K562 (cell line): ENCODE measurements around the gene SART3. TPM values are rescaled to one million over a fixed set of nuclear protein-coding genes. Genes with fewer than 3 reads are reported as not detected.

Source experiments
- ATF2 ChIP-seq: sonication (generic); formaldehyde crosslinking; IDR thresholded peaks from 2 replicates; pipeline ENCODE4 v1.8.1; 2022; ENCODE audit warnings: missing genetic modification reagents
- CCAR2 ChIP-seq: fragments of 200-400 bp; formaldehyde crosslinking; IDR thresholded peaks from 2 replicates; pipeline ENCODE4 v1.6.1; 2017; ENCODE audit warnings: mild to moderate bottlenecking, low read depth, low read length
- ELK3 ChIP-seq: fragments of 450-650 bp; formaldehyde crosslinking; IDR thresholded peaks from 2 replicates; pipeline ENCODE4 v1.4.0; 2020; ENCODE audit warnings: mild to moderate bottlenecking
- IFI16 ChIP-seq: fragments of 250-450 bp; sonication (Bioruptor Pico); IDR thresholded peaks from 2 replicates; pipeline ENCODE4 v2.1.2; 2022; ENCODE audit warnings: mild to moderate bottlenecking, inconsistent platforms
- MEIS2 ChIP-seq: fragments of 450-650 bp; IDR thresholded peaks from 2 replicates; pipeline ENCODE4 v1.6.1; 2014; ENCODE audit warnings: mild to moderate bottlenecking; ENCODE audit not compliant: partially characterized antibody
- NELFE ChIP-seq: IDR thresholded peaks from 2 replicates; pipeline ENCODE4 v1.6.1; 2011; ENCODE audit warnings: mild to moderate bottlenecking; ENCODE audit not compliant: insufficient read depth, insufficient read length
- PHF8 ChIP-seq: fragments of 200-600 bp; sonication (generic); IDR thresholded peaks from 2 replicates; pipeline ENCODE4 v1.6.1; 2012; ENCODE audit warnings: mixed run types, mild to moderate bottlenecking, inconsistent platforms, low read length, moderate library complexity, borderline replicate concordance
- ZC3H11A ChIP-seq: IDR thresholded peaks from 2 replicates; pipeline ENCODE4 v1.6.1; 2012; ENCODE audit warnings: low read depth, low read length, improper control_type of control experiment
- ZNF507 ChIP-seq: conservative IDR thresholded peaks from 2 replicates; pipeline ENCODE4 v1.6.1; 2017; ENCODE audit warnings: missing genetic modification characterization, missing compliant biosample characterization
- ZNF551 ChIP-seq: fragments of 250-450 bp; sonication (Bioruptor Pico); IDR thresholded peaks from 2 replicates; pipeline ENCODE4 v1.5.0; 2021; ENCODE audit warnings: mild to moderate bottlenecking, moderate library complexity
- ZNF561 ChIP-seq: fragments of 450-650 bp; formaldehyde crosslinking; conservative IDR thresholded peaks from 2 replicates; pipeline ENCODE4 v1.4.0; 2020; ENCODE audit warnings: mild to moderate bottlenecking, moderate library complexity
- polyA plus RNA-seq, 8 experiments: library from polyadenylated mRNA; depleted of rRNA in 4 of 8; stranded (reverse) in 5 of 8; unstranded in 3 of 8; fragments of >200 nt; fragmentation: Nextera tagmentation in 2 of 8; fragmentation: Illumina TruSeq in 1 of 8; extraction: Ambion mirVana in 2 of 8; extraction: Trizol in 1 of 8; gene quantifications; 2 replicates each; pipeline versions ENCODE4 v1.2.1 to v1.2.3, GENCODE V29; 2011 to 2014; ENCODE audit warnings: inconsistent platforms in 1 of 8, missing spikeins in 1 of 8
- total RNA-seq, 7 experiments: library from RNA; depleted of rRNA in 6 of 7; stranded (reverse); fragments of >200 nt in 6 of 7; fragmentation: Illumina TruSeq in 2 of 7; extraction: Trizol in 2 of 7; gene quantifications; 2 replicates each; pipeline versions ENCODE4 v1.2.1 to v1.2.3, GENCODE V29; 2011 to 2021; ENCODE audit warnings: low replicate concordance in 1 of 7
- TF ChIP-seq, protein P1 (sequence below): fragments of 450-650 bp; formaldehyde crosslinking; conservative IDR thresholded peaks from 2 replicates; pipeline ENCODE4 v1.4.0; 2022; ENCODE audit warnings: mild to moderate bottlenecking, missing genetic modification characterization
- TF ChIP-seq, protein P2 (sequence below): fragments of 200-800 bp; sonication (Bioruptor generic); IDR thresholded peaks from 2 replicates; pipeline ENCODE4 v1.6.1; 2016; ENCODE audit warnings: missing genetic modification characterization, missing compliant biosample characterization
- TF ChIP-seq, protein P3 (sequence below): fragments of 450-650 bp; IDR thresholded peaks from one replicate; pipeline ENCODE4 v1.6.1; 2018; ENCODE audit warnings: mild to moderate bottlenecking, moderate library complexity; ENCODE audit not compliant: partially characterized antibody

Gene SART3
- total and polyA plus RNA-seq, 9 of the 15 experiments (the other 6 are each of a cell fraction or from before 2014, with no cell fraction given) = 8.9 to 167 (median 56.7) TPM

DNA sequence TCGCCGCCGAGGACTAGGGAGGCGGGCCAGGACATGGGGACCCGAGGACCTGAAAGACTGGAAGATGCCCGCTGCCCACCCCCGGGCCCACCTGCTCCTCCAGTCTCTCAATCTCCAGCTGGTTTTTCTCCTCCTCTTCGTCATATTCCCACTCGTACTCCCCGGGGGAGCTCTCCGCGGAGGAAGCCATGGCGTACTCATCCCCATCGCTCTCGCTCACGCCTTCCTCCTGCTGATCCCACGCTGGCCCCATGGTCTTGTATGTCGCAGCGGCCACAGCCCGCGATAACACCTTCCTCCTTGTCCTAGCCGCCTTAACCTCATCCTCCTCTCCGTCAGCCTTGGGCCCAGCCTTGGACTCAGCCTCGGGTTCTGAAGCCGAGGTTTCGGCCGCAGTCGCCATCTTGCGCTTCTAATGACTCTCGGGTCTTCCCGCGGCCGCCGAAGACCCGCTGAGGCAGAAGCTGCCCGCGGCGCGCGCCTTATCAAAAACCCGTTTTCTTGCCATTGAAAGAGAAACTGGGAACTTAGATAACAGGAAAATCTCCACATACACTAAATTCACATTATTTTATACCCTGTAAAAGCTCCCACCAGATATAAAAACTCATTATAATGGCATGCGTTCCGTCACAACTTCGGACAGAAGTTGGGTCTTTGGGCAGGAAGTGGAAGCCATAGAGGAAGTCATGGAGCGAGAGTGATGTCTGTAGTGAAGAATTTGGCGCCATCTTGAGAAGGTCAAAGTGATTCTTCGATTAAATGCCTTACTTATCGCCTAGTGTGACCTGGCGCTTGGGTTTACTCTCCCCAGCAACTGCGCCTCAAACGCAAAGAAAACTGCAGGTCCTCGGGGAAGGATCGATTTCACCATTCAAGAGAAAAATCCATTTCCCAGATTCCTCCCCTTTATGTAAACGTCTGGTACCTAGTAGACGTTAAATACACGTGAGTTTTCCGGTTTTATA lies at the start of gene SART3 (continued):
- TF ChIP-seq CCAR2 = no peak
- TF ChIP-seq ZNF561 (CRISPR knock-in tag) = no peak
- no peak for TF ChIP-seq NELFE
- TF ChIP-seq, protein P1, sequence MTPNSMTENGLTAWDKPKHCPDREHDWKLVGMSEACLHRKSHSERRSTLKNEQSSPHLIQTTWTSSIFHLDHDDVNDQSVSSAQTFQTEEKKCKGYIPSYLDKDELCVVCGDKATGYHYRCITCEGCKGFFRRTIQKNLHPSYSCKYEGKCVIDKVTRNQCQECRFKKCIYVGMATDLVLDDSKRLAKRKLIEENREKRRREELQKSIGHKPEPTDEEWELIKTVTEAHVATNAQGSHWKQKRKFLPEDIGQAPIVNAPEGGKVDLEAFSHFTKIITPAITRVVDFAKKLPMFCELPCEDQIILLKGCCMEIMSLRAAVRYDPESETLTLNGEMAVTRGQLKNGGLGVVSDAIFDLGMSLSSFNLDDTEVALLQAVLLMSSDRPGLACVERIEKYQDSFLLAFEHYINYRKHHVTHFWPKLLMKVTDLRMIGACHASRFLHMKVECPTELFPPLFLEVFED (CRISPR knock-in tag) = no peak; the same call in 1 of the 2 replicates
- TF ChIP-seq ZNF507 (tag) = no peak
- no peak for TF ChIP-seq ZC3H11A
- TF ChIP-seq ELK3 (CRISPR knock-in tag) = no peak
- no peak for TF ChIP-seq IFI16 (CRISPR knock-in tag)
- TF ChIP-seq, protein P2, sequence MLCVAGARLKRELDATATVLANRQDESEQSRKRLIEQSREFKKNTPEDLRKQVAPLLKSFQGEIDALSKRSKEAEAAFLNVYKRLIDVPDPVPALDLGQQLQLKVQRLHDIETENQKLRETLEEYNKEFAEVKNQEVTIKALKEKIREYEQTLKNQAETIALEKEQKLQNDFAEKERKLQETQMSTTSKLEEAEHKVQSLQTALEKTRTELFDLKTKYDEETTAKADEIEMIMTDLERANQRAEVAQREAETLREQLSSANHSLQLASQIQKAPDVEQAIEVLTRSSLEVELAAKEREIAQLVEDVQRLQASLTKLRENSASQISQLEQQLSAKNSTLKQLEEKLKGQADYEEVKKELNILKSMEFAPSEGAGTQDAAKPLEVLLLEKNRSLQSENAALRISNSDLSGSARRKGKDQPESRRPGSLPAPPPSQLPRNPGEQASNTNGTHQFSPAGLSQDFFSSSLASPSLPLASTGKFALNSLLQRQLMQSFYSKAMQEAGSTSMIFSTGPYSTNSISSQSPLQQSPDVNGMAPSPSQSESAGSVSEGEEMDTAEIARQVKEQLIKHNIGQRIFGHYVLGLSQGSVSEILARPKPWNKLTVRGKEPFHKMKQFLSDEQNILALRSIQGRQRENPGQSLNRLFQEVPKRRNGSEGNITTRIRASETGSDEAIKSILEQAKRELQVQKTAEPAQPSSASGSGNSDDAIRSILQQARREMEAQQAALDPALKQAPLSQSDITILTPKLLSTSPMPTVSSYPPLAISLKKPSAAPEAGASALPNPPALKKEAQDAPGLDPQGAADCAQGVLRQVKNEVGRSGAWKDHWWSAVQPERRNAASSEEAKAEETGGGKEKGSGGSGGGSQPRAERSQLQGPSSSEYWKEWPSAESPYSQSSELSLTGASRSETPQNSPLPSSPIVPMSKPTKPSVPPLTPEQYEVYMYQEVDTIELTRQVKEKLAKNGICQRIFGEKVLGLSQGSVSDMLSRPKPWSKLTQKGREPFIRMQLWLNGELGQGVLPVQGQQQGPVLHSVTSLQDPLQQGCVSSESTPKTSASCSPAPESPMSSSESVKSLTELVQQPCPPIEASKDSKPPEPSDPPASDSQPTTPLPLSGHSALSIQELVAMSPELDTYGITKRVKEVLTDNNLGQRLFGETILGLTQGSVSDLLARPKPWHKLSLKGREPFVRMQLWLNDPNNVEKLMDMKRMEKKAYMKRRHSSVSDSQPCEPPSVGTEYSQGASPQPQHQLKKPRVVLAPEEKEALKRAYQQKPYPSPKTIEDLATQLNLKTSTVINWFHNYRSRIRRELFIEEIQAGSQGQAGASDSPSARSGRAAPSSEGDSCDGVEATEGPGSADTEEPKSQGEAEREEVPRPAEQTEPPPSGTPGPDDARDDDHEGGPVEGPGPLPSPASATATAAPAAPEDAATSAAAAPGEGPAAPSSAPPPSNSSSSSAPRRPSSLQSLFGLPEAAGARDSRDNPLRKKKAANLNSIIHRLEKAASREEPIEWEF = 0 out of 2 replicates have a peak, but pooled peaks have one; percentile 59
- TF ChIP-seq, protein P3, sequence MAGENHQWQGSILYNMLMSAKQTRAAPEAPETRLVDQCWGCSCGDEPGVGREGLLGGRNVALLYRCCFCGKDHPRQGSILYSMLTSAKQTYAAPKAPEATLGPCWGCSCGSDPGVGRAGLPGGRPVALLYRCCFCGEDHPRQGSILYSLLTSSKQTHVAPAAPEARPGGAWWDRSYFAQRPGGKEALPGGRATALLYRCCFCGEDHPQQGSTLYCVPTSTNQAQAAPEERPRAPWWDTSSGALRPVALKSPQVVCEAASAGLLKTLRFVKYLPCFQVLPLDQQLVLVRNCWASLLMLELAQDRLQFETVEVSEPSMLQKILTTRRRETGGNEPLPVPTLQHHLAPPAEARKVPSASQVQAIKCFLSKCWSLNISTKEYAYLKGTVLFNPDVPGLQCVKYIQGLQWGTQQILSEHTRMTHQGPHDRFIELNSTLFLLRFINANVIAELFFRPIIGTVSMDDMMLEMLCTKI = no peak
- no peak for TF ChIP-seq ZNF551
- TF ChIP-seq PHF8 = peak; percentile 93; the same call in 1 of the 2 replicates
- no peak for TF ChIP-seq ATF2
- no peak for TF ChIP-seq MEIS2
